ENCODE measurements around the gene OSBPL2. TPM values are rescaled to one million over a fixed set of nuclear protein-coding genes. Genes with fewer than 3 reads are reported as not detected.

The OSBPL2 gene
- total and polyA plus RNA-seq, 11 donors = 20.0 to 57.9 (median 38.3) TPM

DNA sequence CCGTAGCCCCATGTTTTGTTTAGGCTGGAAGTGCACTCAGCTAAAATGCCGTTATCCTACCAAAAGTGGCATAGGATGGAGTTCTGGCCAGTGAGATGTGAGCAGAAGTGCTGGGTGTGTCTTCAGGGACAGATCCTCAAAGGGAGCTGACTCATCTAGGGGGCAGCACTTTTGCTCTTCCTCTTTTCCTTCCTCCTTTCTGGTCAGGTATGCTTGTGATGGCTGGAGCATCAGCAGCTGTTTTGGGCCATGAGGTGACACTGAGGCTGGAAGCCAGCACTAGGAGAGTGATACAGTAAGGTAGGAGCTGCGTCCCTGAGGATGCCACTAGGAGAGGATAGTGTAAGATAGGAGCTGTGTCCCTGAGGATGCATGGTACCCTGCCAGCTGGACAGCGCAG, 4.6 kb upstream of the OSBPL2 start:
- peaks cover 0 to 45% (median 9%) of the 10 kb centered on the region in 12 donors for H3K4me1 ChIP-seq
- peak overlapping the region in 11 of 12 donors; percentile 23 to 87 (median 75) for H3K27ac ChIP-seq
- no peak overlapping the region for H3K4me3 ChIP-seq
- no peak for TF ChIP-seq CTCF (IDR thresholded peaks at IDR 0.05)
- intact Hi-C loops (cut with DNase I) = loop anchor here in 4 of 10 donors (5.0 to 10.0 kb wide), 4 partner anchors 41 to 89 kb away; partner anchors contain the start of genes MTG2 (in 1 of the 4), PSMA7 (in 1 of the 4) and SS18L1 (in 1 of the 4)
- H3K9me3 ChIP-seq = peaks cover 0 to 3% (median 0%) of the 10 kb centered on the region in 12 donors
- H3K36me3 ChIP-seq = no peaks in the 10 kb centered on the region
- H3K27me3 ChIP-seq = no peaks in the 10 kb centered on the region
- ATAC-seq (no peak), DNase-seq (no peak)
- WGBS, 4 donors = 83 to 92% (median 88%) methylated on average over 4 of the region's 4 CpGs

DNA sequence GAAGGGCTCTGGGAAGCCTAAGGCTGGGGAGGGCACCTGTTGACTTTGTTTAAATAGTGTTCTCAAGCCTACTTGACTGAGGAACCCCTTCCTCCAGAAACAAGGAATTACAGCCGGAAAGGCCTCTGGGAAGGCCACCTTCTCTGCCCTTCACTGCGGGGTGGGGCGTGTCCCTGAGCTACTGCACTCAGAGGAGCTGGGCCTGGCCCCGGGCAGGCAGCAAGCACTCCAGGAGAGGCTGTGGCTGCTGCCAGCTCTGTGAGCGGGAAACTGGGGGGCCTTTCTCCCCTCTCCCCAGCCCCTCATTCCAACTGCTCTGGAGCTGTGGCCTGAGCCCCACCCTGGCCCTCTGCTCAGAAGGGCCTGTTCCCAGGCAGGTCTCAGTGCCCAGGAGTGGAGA, 4.0 kb upstream of the OSBPL2 start:
- peak overlapping the region in 1 of 12 donors; percentile 35 for H3K4me3 ChIP-seq

DNA sequence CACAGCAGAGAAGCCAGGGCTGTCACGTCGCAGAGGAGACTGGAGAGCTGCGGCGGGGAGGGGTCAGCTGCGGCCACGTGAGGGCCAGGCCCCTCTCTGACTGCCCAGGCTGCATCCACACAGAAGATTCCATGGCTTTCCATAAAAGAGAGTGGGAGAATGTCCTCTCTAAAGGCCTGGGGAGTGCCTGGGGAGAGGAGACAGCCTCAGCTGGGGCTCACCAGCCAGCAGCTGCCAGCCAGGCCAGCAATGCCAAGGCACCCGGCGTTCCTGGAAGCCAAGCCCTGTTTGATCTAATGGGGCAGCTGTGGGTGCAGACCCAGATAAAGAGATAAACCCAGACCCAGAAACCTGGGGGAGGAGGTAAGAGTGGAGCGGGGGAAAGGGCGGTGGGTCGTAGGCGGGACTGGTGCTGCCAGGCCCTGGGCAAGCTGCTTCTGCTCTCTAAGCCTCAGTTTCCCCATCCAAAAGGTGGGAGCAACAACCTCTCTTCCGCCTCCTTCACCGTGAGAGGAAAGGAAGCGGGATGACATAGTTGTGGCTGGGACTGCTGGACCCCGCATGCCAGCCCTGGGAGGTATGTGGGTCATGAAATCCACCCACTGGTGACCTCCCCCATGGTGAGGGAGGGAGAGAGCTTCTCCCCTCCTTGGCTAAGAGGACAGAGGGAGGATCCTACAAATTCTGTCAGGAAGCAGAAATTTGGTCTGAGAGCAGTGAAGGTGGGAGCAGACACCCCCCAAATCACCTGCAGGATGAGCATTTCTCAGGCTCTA, 3.1 kb upstream of the OSBPL2 start:
- 38 to 52% (median 46%) methylated on average over 16 of the region's 16 CpGs for WGBS, 4 donors
- peak in 1 of 4 donors; percentile 13 for ATAC-seq

More for the DNA sequence above, 4.0 kb upstream of the OSBPL2 start:
- 35 to 53% (median 46%) methylated on average over 4 to 5 of the region's 5 CpGs for WGBS, 4 donors
- no peaks in the 10 kb centered on the region for H3K27me3 ChIP-seq
- peak in 1 of 5 donors; percentile 75 for DNase-seq
- H3K36me3 ChIP-seq = no peaks in the 10 kb centered on the region
- peaks cover 0 to 3% (median 0%) of the 10 kb centered on the region in 12 donors for H3K9me3 ChIP-seq
- intact Hi-C loops (cut with DNase I) = loop anchor here in 4 of 10 donors (5.0 to 10.0 kb wide), 4 partner anchors 42 to 90 kb away; partner anchors contain the start of genes MTG2 (in 1 of the 4), PSMA7 (in 1 of the 4) and SS18L1 (in 1 of the 4)
- peak overlapping the region; percentile 23 to 87 (median 75) for H3K27ac ChIP-seq
- TF ChIP-seq POLR2A (IDR thresholded peaks at IDR 0.05) = no peak
- no peak for TF ChIP-seq CTCF (IDR thresholded peaks at IDR 0.05)
- ATAC-seq = no peak
- H3K4me1 ChIP-seq = peaks cover 0 to 52% (median 13%) of the 10 kb centered on the region in 12 donors

More for the DNA sequence above, 3.1 kb upstream of the OSBPL2 start:
- intact Hi-C loops (cut with DNase I) = loop anchor here in 5 of 10 donors (5.0 to 10.0 kb wide), 5 partner anchors 50 to 172 kb away; partner anchors contain the start of genes MTG2 (in 3 of the 5), CABLES2 (in 1 of the 5), PSMA7 (in 1 of the 5) and SS18L1 (in 1 of the 5)
- Histone ChIP-seq H3K36me3 (no peaks in the 10 kb centered on the region), H3K4me1 (peaks cover 6 to 60% (median 20%) of the 10 kb centered on the region in 12 donors), H3K9me3 (peaks cover 0 to 3% (median 0%) of the 10 kb centered on the region in 12 donors), H3K27me3 (no peaks in the 10 kb centered on the region), H3K27ac (peak overlapping the region; percentile 23 to 87 (median 75)), H3K4me3 (peak overlapping the region in 8 of 12 donors; percentile 2 to 37 (median 22))
- DNase-seq = peak in 2 of 5 donors; percentile 56
- TF ChIP-seq POLR2A (IDR thresholded peaks at IDR 0.05) (no peak), CTCF (IDR thresholded peaks at IDR 0.05) (no peak)
